ENCODE data around the gene IBSP.

Gene IBSP

GRCh38 chr4:87835197-87835596, 35.8 kb downstream of the IBSP start:
- Histone ChIP-seq H3K9ac (no peak overlapping the region), H3K9me3 (no peaks in the 10 kb centered on the region), H3K27ac (no peak overlapping the region), H3K4me2 (no peak overlapping the region), H3K4me3 (no peak overlapping the region), H3K4me1 (no peaks in the 10 kb centered on the region), H3K27me3 (no peaks in the 10 kb centered on the region), H4K20me1 (no peaks in the 10 kb centered on the region), H3K36me3 (no peaks in the 10 kb centered on the region)
- TF ChIP-seq Cebpa-rat (IDR thresholded peaks at IDR 0.05) = no peak

- Histone ChIP-seq H3K9me3 (no peaks in the 10 kb centered on the region), H3K4me1 (no peaks in the 10 kb centered on the region), H3K27ac (no peak overlapping the region), H4K20me1 (no peaks in the 10 kb centered on the region), H3K9ac (no peak overlapping the region), H3K4me3 (no peak overlapping the region), H3K36me3 (no peaks in the 10 kb centered on the region), H3K4me2 (no peak overlapping the region), H3K27me3 (no peaks in the 10 kb centered on the region)
- no peak for TF ChIP-seq Cebpa-rat (IDR thresholded peaks at IDR 0.05)
Observed at GRCh38 chr4:87835743-87836142, 36.4 kb downstream of the IBSP start.

- no peak for TF ChIP-seq Cebpa-rat (IDR thresholded peaks at IDR 0.05)
- Histone ChIP-seq H3K27ac (no peak overlapping the region), H3K36me3 (no peaks in the 10 kb centered on the region), H4K20me1 (no peaks in the 10 kb centered on the region), H3K9ac (no peak overlapping the region), H3K4me3 (no peak overlapping the region), H3K4me1 (no peaks in the 10 kb centered on the region), H3K9me3 (no peaks in the 10 kb centered on the region), H3K4me2 (no peak overlapping the region), H3K27me3 (no peaks in the 10 kb centered on the region)
Observed at GRCh38 chr4:87838205-87838604, 38.9 kb downstream of the IBSP start.

GRCh38 chr4:87838890-87839591, 39.7 kb downstream of the IBSP start:
- Histone ChIP-seq H3K36me3 (no peaks in the 10 kb centered on the region), H3K9ac (no peak overlapping the region), H3K9me3 (no peaks in the 10 kb centered on the region), H3K4me1 (peaks cover 4% of the 10 kb centered on the region; the same call in 1 of the 2 replicates), H3K27ac (no peak overlapping the region), H3K4me2 (no peak overlapping the region), H4K20me1 (no peaks in the 10 kb centered on the region), H3K27me3 (no peaks in the 10 kb centered on the region), H3K4me3 (no peak overlapping the region)
- no peak for TF ChIP-seq Cebpa-rat (IDR thresholded peaks at IDR 0.05)

GRCh38 chr4:87839592-87839946, 40.2 kb downstream of the IBSP start:
- no peak for TF ChIP-seq Cebpa-rat (IDR thresholded peaks at IDR 0.05)
- Histone ChIP-seq H3K9ac (no peak overlapping the region), H3K36me3 (no peaks in the 10 kb centered on the region), H3K9me3 (no peaks in the 10 kb centered on the region), H3K4me3 (no peak overlapping the region), H4K20me1 (no peaks in the 10 kb centered on the region), H3K4me2 (no peak overlapping the region), H3K27me3 (no peaks in the 10 kb centered on the region), H3K4me1 (peaks cover 9% of the 10 kb centered on the region; the same call in 1 of the 2 replicates), H3K27ac (no peak overlapping the region)

- Histone ChIP-seq H3K4me1 (peaks cover 9% of the 10 kb centered on the region; the same call in 1 of the 2 replicates), H3K27me3 (no peaks in the 10 kb centered on the region), H4K20me1 (no peaks in the 10 kb centered on the region), H3K9ac (no peak overlapping the region), H3K36me3 (no peaks in the 10 kb centered on the region), H3K4me2 (no peak overlapping the region), H3K9me3 (no peaks in the 10 kb centered on the region), H3K4me3 (no peak overlapping the region), H3K27ac (no peak overlapping the region)
- TF ChIP-seq Cebpa-rat (IDR thresholded peaks at IDR 0.05) = no peak
Observed at GRCh38 chr4:87840149-87840548, 40.8 kb downstream of the IBSP start.

- no peaks in the 10 kb centered on the region for H3K36me3 ChIP-seq
- H3K27me3 ChIP-seq = no peaks in the 10 kb centered on the region
- no peak overlapping the region for H3K27ac ChIP-seq
- H3K4me3 ChIP-seq = no peak overlapping the region
- H4K20me1 ChIP-seq = no peaks in the 10 kb centered on the region
- H3K9ac ChIP-seq = no peak overlapping the region
- TF ChIP-seq Cebpa-rat (IDR thresholded peaks at IDR 0.05) = no peak
- peak overlapping the region; percentile 20 for H3K4me2 ChIP-seq
- H3K9me3 ChIP-seq = no peaks in the 10 kb centered on the region
- H3K4me1 ChIP-seq = peaks cover 13% of the 10 kb centered on the region
Observed at GRCh38 chr4:87843936-87844335, 44.6 kb downstream of the IBSP start.

GRCh38 chr4:87844452-87844851, 45.1 kb downstream of the IBSP start:
- Histone ChIP-seq H3K27me3 (no peaks in the 10 kb centered on the region), H3K4me2 (peak overlapping the region; percentile 20), H4K20me1 (no peaks in the 10 kb centered on the region), H3K9ac (no peak overlapping the region), H3K4me1 (peaks cover 18% of the 10 kb centered on the region), H3K4me3 (no peak overlapping the region), H3K27ac (no peak overlapping the region), H3K36me3 (no peaks in the 10 kb centered on the region), H3K9me3 (no peaks in the 10 kb centered on the region)
- TF ChIP-seq Cebpa-rat (IDR thresholded peaks at IDR 0.05) = no peak

GRCh38 chr4:87846226-87846625, 46.9 kb downstream of the IBSP start:
- Histone ChIP-seq H3K36me3 (no peaks in the 10 kb centered on the region), H3K4me1 (peaks cover 26% of the 10 kb centered on the region), H3K4me2 (no peak overlapping the region), H3K27ac (no peak overlapping the region), H3K27me3 (no peaks in the 10 kb centered on the region), H3K9me3 (no peaks in the 10 kb centered on the region), H4K20me1 (no peaks in the 10 kb centered on the region), H3K9ac (no peak overlapping the region), H3K4me3 (no peak overlapping the region)
- no peak for TF ChIP-seq Cebpa-rat (IDR thresholded peaks at IDR 0.05)

- H3K4me1 ChIP-seq = peaks cover 24% of the 10 kb centered on the region
- no peak overlapping the region for H3K27ac ChIP-seq
- no peak for TF ChIP-seq Cebpa-rat (IDR thresholded peaks at IDR 0.05)
- H3K4me2 ChIP-seq = peak overlapping the region; percentile 69
- no peaks in the 10 kb centered on the region for H3K9me3 ChIP-seq
- H3K27me3 ChIP-seq = no peaks in the 10 kb centered on the region
- no peaks in the 10 kb centered on the region for H4K20me1 ChIP-seq
- H3K36me3 ChIP-seq = no peaks in the 10 kb centered on the region
- no peak overlapping the region for H3K9ac ChIP-seq
- H3K4me3 ChIP-seq = no peak overlapping the region; the same call in 1 of the 2 replicates
Observed at GRCh38 chr4:87848622-87849351, 49.4 kb downstream of the IBSP start.

All from BLaER1 (cell line).